Gastroesophageal sphincter (tissue), 3 donors: ENCODE data around the gene DPT.

Experiments used
- CTCF ChIP-seq, 4 experiments: fragments of 200-600 bp in 2 of 4; fragments of 450-650 bp in 2 of 4; sonication (generic) in 1 of 4; IDR thresholded peaks; one replicate each; pipeline ENCODE4 v1.5.1; 2017 to 2019; ENCODE audit warnings: antibody characterized with exemption in 4 of 4, mild to moderate bottlenecking in 2 of 4, moderate library complexity in 2 of 4
- EP300 ChIP-seq: sonication (generic); formaldehyde crosslinking; IDR thresholded peaks from one replicate; pipeline ENCODE4 v1.6.1; 2017; ENCODE audit warnings: antibody characterized with exemption, mild to moderate bottlenecking
- POLR2A ChIP-seq, 2 donors: fragments of 450-650 bp; IDR thresholded peaks; one replicate each; pipeline ENCODE4 v1.6.1; 2017; ENCODE audit warnings: antibody characterized with exemption in 2 of 2, mild to moderate bottlenecking in 2 of 2, moderate library complexity in 1 of 2
- POLR2AphosphoS5 ChIP-seq: sonication (generic); formaldehyde crosslinking; IDR thresholded peaks from one replicate; pipeline ENCODE4 v1.6.1; 2017; ENCODE audit warnings: antibody characterized with exemption

- TF ChIP-seq CTCF (IDR thresholded peaks at IDR 0.05), result no peak
- no peak for TF ChIP-seq POLR2A (IDR thresholded peaks at IDR 0.05)
- TF ChIP-seq EP300, result no peak
- no peak for TF ChIP-seq POLR2AphosphoS5
Observed at GRCh38 chr1:168687816-168688215, 41.2 kb downstream of the DPT start.
